Natural killer cell (primary cell): ENCODE results near the gene TMED4. TPM values are rescaled to one million over a fixed set of nuclear protein-coding genes. Genes with fewer than 3 reads are reported as not detected.

Source experiments
- ATAC-seq, 3 donors: fragments of 150-1000 bp in 2 of 3; fragments of 200-7000 bp in 1 of 3; cut with Tn5 transposase; 1 replicate in 1 of 3; 2 replicates in 2 of 3; pipeline ENCODE4 v1.10.0; 2021; ENCODE audit warnings: mild to moderate bottlenecking in 2 of 3, moderate library complexity in 2 of 3
- DNase-seq, 2 donors: peaks; one replicate each; pipeline versions ENCODE4 v3.0.0 to v3.0.0-alpha.2; 2013 to 2021; ENCODE audit warnings: mixed read lengths in 1 of 2
- H3K27ac ChIP-seq: one replicate; pipeline ENCODE4 v1.5.1; 2013; ENCODE audit warnings: mild to moderate bottlenecking, low read length
- H3K27me3 ChIP-seq: one replicate; pipeline ENCODE4 v1.6.1; 2013; ENCODE audit warnings: low read length; ENCODE audit not compliant: control insufficient read depth, insufficient read depth
- H3K36me3 ChIP-seq: one replicate; pipeline ENCODE4 v1.6.1; 2013; ENCODE audit warnings: low read length; ENCODE audit not compliant: control insufficient read depth, insufficient read depth
- H3K4me1 ChIP-seq: one replicate; pipeline ENCODE4 v1.6.1; 2013; ENCODE audit warnings: low read length; ENCODE audit not compliant: control insufficient read depth, insufficient read depth
- H3K4me3 ChIP-seq: one replicate; pipeline ENCODE4 v1.5.1; 2013; ENCODE audit warnings: low read length
- H3K9me3 ChIP-seq: one replicate; pipeline ENCODE4 v1.6.1; 2013; ENCODE audit warnings: low read length; ENCODE audit not compliant: control insufficient read depth, insufficient read depth
- H3K27ac Mint-ChIP-seq, 2 donors: one replicate each; pipeline ENCODE4 v1.8.0; 2022; ENCODE audit warnings: mild to moderate bottlenecking in 2 of 2, mixed read lengths in 2 of 2, moderate library complexity in 1 of 2
- H3K27me3 Mint-ChIP-seq, 2 donors: one replicate each; pipeline ENCODE4 v1.8.0; 2022; ENCODE audit warnings: low read depth in 2 of 2, mixed read lengths in 2 of 2
- H3K36me3 Mint-ChIP-seq: one replicate; pipeline ENCODE4 v1.8.0; 2022; ENCODE audit warnings: mixed read lengths
- H3K4me1 Mint-ChIP-seq, 2 donors: one replicate each; pipeline ENCODE4 v1.8.0; 2022; ENCODE audit warnings: mixed read lengths in 2 of 2
- H3K4me3 Mint-ChIP-seq: one replicate; pipeline ENCODE4 v1.8.0; 2022; ENCODE audit warnings: mild to moderate bottlenecking, moderate library complexity, mixed read lengths
- H3K9me3 Mint-ChIP-seq, 2 donors: one replicate each; pipeline ENCODE4 v1.8.0; 2022; ENCODE audit warnings: mixed read lengths in 2 of 2
- CTCF ChIP-seq: fragments of 200-600 bp; IDR thresholded peaks from one replicate; pipeline ENCODE4 v1.8.0; 2022; ENCODE audit warnings: antibody characterized with exemption
- WGBS: methylation state at CpG from one replicate; pipeline ENCODE4 v1.1.7; 2013; ENCODE audit warnings: missing lambda C conversion rate; ENCODE audit not compliant: insufficient coverage; 5-methylcytosine and 5-hydroxymethylcytosine counted together
- intact Hi-C: fragments of 100-400 bp; cut with micrococcal nuclease; formaldehyde crosslinking; loops from one replicate; pipeline ENCODE4 v1.14.2; 2022
- total RNA-seq, 4 donors: library from RNA; stranded (reverse); fragments of 120-200 nt in 1 of 4; gene quantifications; one replicate each; pipeline versions ENCODE4 v1.2.3 to v1.2.4, GENCODE V29; 2013 to 2022

Gene TMED4
- total RNA-seq, 3 donors from 2014 or later (not counting 1 experiment from before 2014, with no cell fraction given), result 93.1 to 101 (median 94.1) TPM

GRCh38 chr7:44595934-44596635 is 14.1 kb upstream of the TMED4 start:
- no peak overlapping the region for H3K27ac ChIP-seq
- H3K4me1 ChIP-seq, result no peaks in the 10 kb centered on the region
- no peak for TF ChIP-seq CTCF
- DNase-seq (no peak), ATAC-seq (no peak)
- no peaks in the 10 kb centered on the region for H3K9me3 ChIP-seq
- no peaks in the 10 kb centered on the region for H3K36me3 ChIP-seq
- Mint-ChIP-seq H3K27ac (no peak overlapping the region), H3K4me1 (no peaks in the 10 kb centered on the region), H3K27me3 (peaks cover 8 to 14% of the 10 kb centered on the region in 2 donors), H3K4me3 (no peak overlapping the region), H3K9me3 (no peaks in the 10 kb centered on the region), H3K36me3 (no peaks in the 10 kb centered on the region)
- H3K4me3 ChIP-seq, result no peak overlapping the region
- intact Hi-C loops, result no loop called here
- no peaks in the 10 kb centered on the region for H3K27me3 ChIP-seq
- WGBS, result 81% methylated on average over 5 of the region's 5 CpGs

- no peaks in the 10 kb centered on the region for H3K9me3 Mint-ChIP-seq
- H3K4me3 Mint-ChIP-seq, result no peak overlapping the region
- H3K4me1 Mint-ChIP-seq, result peaks cover 3 to 7% of the 10 kb centered on the region in 2 donors
- H3K4me1 ChIP-seq, result peaks cover 4% of the 10 kb centered on the region
- H3K27me3 Mint-ChIP-seq, result peaks cover 0 to 10% of the 10 kb centered on the region in 2 donors
- 100% methylated on average over 1 of the region's 1 CpG for WGBS
- no peak for DNase-seq
- intact Hi-C loops, result no loop called here
- no peak overlapping the region for H3K4me3 ChIP-seq
- no peaks in the 10 kb centered on the region for H3K27me3 ChIP-seq
- H3K9me3 ChIP-seq, result no peaks in the 10 kb centered on the region
- H3K27ac Mint-ChIP-seq, result no peak overlapping the region
- ATAC-seq, result no peak
- no peak for TF ChIP-seq CTCF
- H3K36me3 Mint-ChIP-seq, result no peaks in the 10 kb centered on the region
- H3K27ac ChIP-seq, result no peak overlapping the region
- no peaks in the 10 kb centered on the region for H3K36me3 ChIP-seq
These were observed 8.9 kb upstream of the TMED4 start for GRCh38 chr7:44590910-44591309.

- peak; percentile 76 to 92 (median 79) for ATAC-seq
- Histone ChIP-seq H3K4me1 (peaks cover 5% of the 10 kb centered on the region), H3K27me3 (no peaks in the 10 kb centered on the region), H3K27ac (no peak overlapping the region), H3K36me3 (no peaks in the 10 kb centered on the region), H3K9me3 (no peaks in the 10 kb centered on the region), H3K4me3 (no peak overlapping the region)
- peak; percentile 43 to 81 for DNase-seq
- Mint-ChIP-seq H3K27ac (peak overlapping the region in 1 of 2 donors; percentile 12), H3K9me3 (no peaks in the 10 kb centered on the region), H3K4me1 (peaks cover 4 to 8% of the 10 kb centered on the region in 2 donors), H3K27me3 (peaks cover 0 to 2% of the 10 kb centered on the region in 2 donors), H3K36me3 (no peaks in the 10 kb centered on the region), H3K4me3 (no peak overlapping the region)
- intact Hi-C loops, result loop anchor here (1.0 to 5.0 kb wide), 3 partner anchors 334 to 674 kb away; no protein-coding TSS in a partner anchor
- peak; percentile 74 for TF ChIP-seq CTCF
- 4% methylated on average over 4 of the region's 6 CpGs for WGBS
These were observed 6.0 kb upstream of the TMED4 start for GRCh38 chr7:44587843-44588711.
